ENCODE measurements around the gene BAD. TPM values are rescaled to one million over a fixed set of nuclear protein-coding genes. Genes with fewer than 3 reads are reported as not detected.

The BAD gene
- total RNA-seq, 6 experiments from 2014 or later = 22.0 to 53.8 (median 26.0) TPM

GRCh38 chr11:64225608-64226506 lies 58.6 kb downstream of the BAD start, which contains the start of the genes NUDT22 and TRPT1:
TSS of gene NUDT22 (plus strand) at chr11:64226274. CDS start at chr11:64226653, 379 bp downstream.
TSS of gene TRPT1 (minus strand) at chr11:64226186. CDS start at chr11:64225860, 326 bp downstream.
- ATAC-seq (peak; percentile 81 to 86 (median 82)), DNase-seq (peak; percentile 92 to 94 (median 94))
- intact Hi-C loops (cut with DNase I) = no loop called here
- WGBS (ENCODE audit: insufficient coverage, low coverage, low lambda C conversion rate, missing lambda C conversion rate) = no CpG with 5 or more reads among the region's 54 CpGs
- Histone ChIP-seq H3K27me3 (no peaks in the 10 kb centered on the region), H3K4me3 (peak within 1 kb of the TSS; percentile 67 to 95 (median 89)), H3K9me3 (no peaks in the 10 kb centered on the region), H3K36me3 (peaks cover 0 to 15% (median 0%) of the 10 kb centered on the region in 4 donors), H3K4me1 (peaks cover 4 to 24% (median 11%) of the 10 kb centered on the region in 4 donors), H3K27ac (peak within 1 kb of the TSS; percentile 60 to 94 (median 91))
- TF ChIP-seq POLR2A (IDR thresholded peaks at IDR 0.05) (peak; percentile 89), CTCF (IDR thresholded peaks at IDR 0.05) (peak; percentile 8 to 25 (median 18))

GRCh38 chr11:64224891-64225607 lies 59.4 kb downstream of the BAD start:
- H3K4me1 ChIP-seq = peaks cover 4 to 24% (median 11%) of the 10 kb centered on the region in 4 donors
- WGBS (ENCODE audit: insufficient coverage, low coverage, low lambda C conversion rate, missing lambda C conversion rate) = no CpG with 5 or more reads among the region's 22 CpGs
- no peaks in the 10 kb centered on the region for H3K9me3 ChIP-seq
- no peak for ATAC-seq
- TF ChIP-seq CTCF (IDR thresholded peaks at IDR 0.05) (no peak), POLR2A (IDR thresholded peaks at IDR 0.05) (no peak)
- H3K4me3 ChIP-seq = peak overlapping the region; percentile 67 to 95 (median 89)
- intact Hi-C loops (cut with DNase I) = no loop called here
- peak overlapping the region; percentile 60 to 94 (median 91) for H3K27ac ChIP-seq
- peaks cover 0 to 23% (median 0%) of the 10 kb centered on the region in 4 donors for H3K36me3 ChIP-seq
- no peaks in the 10 kb centered on the region for H3K27me3 ChIP-seq
- peak in 2 of 3 donors; percentile 28 to 54 for DNase-seq

- Histone ChIP-seq H3K27ac (no peak overlapping the region), H3K27me3 (no peaks in the 10 kb centered on the region), H3K9me3 (no peaks in the 10 kb centered on the region), H3K4me3 (no peak overlapping the region), H3K36me3 (peaks cover 0 to 28% (median 0%) of the 10 kb centered on the region in 4 donors), H3K4me1 (peaks cover 4 to 18% (median 11%) of the 10 kb centered on the region in 4 donors)
- 100% methylated on average over 1 of the region's 17 CpGs for whole genome bisulfite sequencing (ENCODE audit: insufficient coverage, low coverage, low lambda C conversion rate, missing lambda C conversion rate)
- intact Hi-C loops (cut with DNase I) = no loop called here
- DNase-seq = peak in 1 of 3 donors; percentile 49
- ATAC-seq = no peak
- TF ChIP-seq CTCF (IDR thresholded peaks at IDR 0.05) = no peak
- TF ChIP-seq POLR2A (IDR thresholded peaks at IDR 0.05) = no peak
Measured at GRCh38 chr11:64224151-64224890, 60.1 kb downstream of the BAD start.

Measured in right lobe of liver (tissue), 6 donors.